ENCODE measurements around the gene DHX57.

The DHX57 gene

GRCh38 chr2:38748943-38749804 lies 126.6 kb downstream of the DHX57 start:
- TF ChIP-seq TAF1 (IDR thresholded peaks at IDR 0.05; ENCODE audit: borderline replicate concordance, low read depth, low read length): no peak
- no peak; the same call in none of the 2 replicates for TF ChIP-seq POLR2A (IDR thresholded peaks at IDR 0.05; ENCODE audit: low read depth, low read length)
- no peak for TF ChIP-seq POLR2AphosphoS5 (IDR thresholded peaks at IDR 0.05; ENCODE audit: low read depth, low read length)
- FAIRE-seq (no peak), DNase-seq (ENCODE audit: insufficient read length) (no peak)

GRCh38 chr2:38748391-38748790 lies 127.3 kb downstream of the DHX57 start:
- FAIRE-seq: no peak
- DNase-seq (ENCODE audit: insufficient read length): no peak
- no peak for TF ChIP-seq POLR2AphosphoS5 (IDR thresholded peaks at IDR 0.05; ENCODE audit: low read depth, low read length)
- TF ChIP-seq POLR2A (IDR thresholded peaks at IDR 0.05; ENCODE audit: low read depth, low read length): no peak; the same call in 1 of the 2 replicates
- TF ChIP-seq TAF1 (IDR thresholded peaks at IDR 0.05; ENCODE audit: borderline replicate concordance, low read depth, low read length): no peak

GRCh38 chr2:38747819-38748218 lies 127.9 kb downstream of the DHX57 start:
- no peak for FAIRE-seq
- TF ChIP-seq POLR2AphosphoS5 (IDR thresholded peaks at IDR 0.05; ENCODE audit: low read depth, low read length) (no peak), TAF1 (IDR thresholded peaks at IDR 0.05; ENCODE audit: borderline replicate concordance, low read depth, low read length) (no peak), POLR2A (IDR thresholded peaks at IDR 0.05; ENCODE audit: low read depth, low read length) (no peak)

More at GRCh38 chr2:38747819-38748218, 127.9 kb downstream of the DHX57 start:
- DNase-seq (ENCODE audit: insufficient read length): no peak
